A549 treated with AZD9567 at 1 μM for 4 hours (cell line): ENCODE results near the gene UNC5C. TPM values are rescaled to one million over a fixed set of nuclear protein-coding genes. Genes with fewer than 3 reads are reported as not detected.

ENCODE experiments used
- total RNA-seq: library from RNA; stranded (reverse); fragments of 200-300 nt; extraction: Qiagen RNA extraction; gene quantifications from 5 replicates; pipeline ENCODE4 v1.2.3, GENCODE V29; 2022; ENCODE audit not compliant: insufficient read depth

Gene UNC5C
- total RNA-seq: 0.01 to 0.02 TPM in 2 of 5 replicates, not detected in the others

GRCh38 chr4:95548738-95549245, at the start of gene UNC5C:
Gene UNC5C (minus strand): TSS chr4:95548973.

